Neural crest cell (in vitro differentiated cells): ENCODE results near the gene PPM1H. TPM values are rescaled to one million over a fixed set of nuclear protein-coding genes. Genes with fewer than 3 reads are reported as not detected.
"Not testable (repeated sequence)": the region's sequence is repeated elsewhere in the genome, so short reads cannot be mapped to it uniquely, and the experiment has no call there.

Experiments
- DNase-seq: peaks from one replicate; pipeline ENCODE4 v3.0.0; 2021; ENCODE audit warnings: low read depth, mixed read lengths, low spot score
- H3K27ac Mint-ChIP-seq: one replicate; pipeline ENCODE4 v1.8.0; 2021; ENCODE audit warnings: mild to moderate bottlenecking, mixed read lengths; ENCODE audit not compliant: unreplicated experiment
- H3K27me3 Mint-ChIP-seq: 2 replicates; pipeline ENCODE4 v1.8.0; 2021; ENCODE audit warnings: low read depth, mild to moderate bottlenecking, mixed read lengths
- H3K36me3 Mint-ChIP-seq: 2 replicates; pipeline ENCODE4 v1.8.0; 2021; ENCODE audit warnings: low read depth, mild to moderate bottlenecking, mixed read lengths
- H3K4me1 Mint-ChIP-seq: 2 replicates; pipeline ENCODE4 v1.8.0; 2021; ENCODE audit warnings: mixed read lengths
- H3K4me3 Mint-ChIP-seq: one replicate; pipeline ENCODE4 v1.8.0; 2021; ENCODE audit warnings: mild to moderate bottlenecking, mixed read lengths
- H3K9me3 Mint-ChIP-seq: 2 replicates; pipeline ENCODE4 v1.8.0; 2021; ENCODE audit warnings: mixed read lengths
- CTCF ChIP-seq: fragments of 200-600 bp; sonication (generic); conservative IDR thresholded peaks from 2 replicates; pipeline ENCODE4 v1.5.0; 2021; ENCODE audit warnings: antibody characterized with exemption, mild to moderate bottlenecking
- total RNA-seq: library from RNA; stranded (reverse); gene quantifications from 2 replicates; pipeline ENCODE4 v1.2.1, GENCODE V29; 2021

The PPM1H gene
- total RNA-seq, 1 donor from 2014 or later, result 3.5 TPM

- Mint-ChIP-seq H3K9me3 (no peaks in the 10 kb centered on the region), H3K36me3 (peaks cover 2% of the 10 kb centered on the region), H3K4me1 (no peaks in the 10 kb centered on the region), H3K4me3 (no peak overlapping the region), H3K27me3 (peaks cover 23% of the 10 kb centered on the region), H3K27ac (no peak overlapping the region)
- DNase-seq, result no peak
- no peak for TF ChIP-seq CTCF
Observed at GRCh38 chr12:62817556-62818271, 117.2 kb downstream of the PPM1H start.

GRCh38 chr12:62814243-62814642, 120.7 kb downstream of the PPM1H start:
- Mint-ChIP-seq H3K9me3 (no peaks in the 10 kb centered on the region), H3K27me3 (peaks cover 15% of the 10 kb centered on the region), H3K27ac (no peak overlapping the region), H3K4me3 (no peak overlapping the region), H3K4me1 (no peaks in the 10 kb centered on the region), H3K36me3 (no peaks in the 10 kb centered on the region)
- no peak for TF ChIP-seq CTCF
- DNase-seq, result no peak

GRCh38 chr12:62813031-62813829, 121.7 kb downstream of the PPM1H start:
- peak; percentile 78 for TF ChIP-seq CTCF
- DNase-seq, result peak; percentile 60
- H3K4me3 Mint-ChIP-seq, result no peak overlapping the region
- no peaks in the 10 kb centered on the region for H3K4me1 Mint-ChIP-seq
- no peaks in the 10 kb centered on the region for H3K9me3 Mint-ChIP-seq
- H3K27ac Mint-ChIP-seq, result no peak overlapping the region
- no peaks in the 10 kb centered on the region for H3K36me3 Mint-ChIP-seq
- H3K27me3 Mint-ChIP-seq, result peaks cover 15% of the 10 kb centered on the region

GRCh38 chr12:62811481-62811880, 123.5 kb downstream of the PPM1H start:
- not testable (repeated sequence) for DNase-seq, H3K36me3 Mint-ChIP-seq, H3K4me3 Mint-ChIP-seq, H3K4me1 Mint-ChIP-seq, H3K27ac Mint-ChIP-seq, H3K9me3 Mint-ChIP-seq
- peaks cover 15% of the 10 kb centered on the region for H3K27me3 Mint-ChIP-seq

GRCh38 chr12:62808166-62808879, 126.6 kb downstream of the PPM1H start:
- DNase-seq, result no peak
- Mint-ChIP-seq H3K27ac (no peak overlapping the region), H3K27me3 (peaks cover 13% of the 10 kb centered on the region), H3K9me3 (no peaks in the 10 kb centered on the region), H3K4me3 (no peak overlapping the region), H3K36me3 (no peaks in the 10 kb centered on the region), H3K4me1 (no peaks in the 10 kb centered on the region)
- TF ChIP-seq CTCF, result no peak
